GM12874 (cell line): ENCODE data around the gene FCMR.

Experiments used
- TF ChIP-seq, protein P1 (sequence below): IDR thresholded peaks from 2 replicates; pipeline ENCODE4 v1.5.1; 2011; ENCODE audit warnings: low read depth, mild to moderate bottlenecking, control low read depth, low read length, moderate library complexity; ENCODE audit not compliant: insufficient read depth

The FCMR gene

DNA sequence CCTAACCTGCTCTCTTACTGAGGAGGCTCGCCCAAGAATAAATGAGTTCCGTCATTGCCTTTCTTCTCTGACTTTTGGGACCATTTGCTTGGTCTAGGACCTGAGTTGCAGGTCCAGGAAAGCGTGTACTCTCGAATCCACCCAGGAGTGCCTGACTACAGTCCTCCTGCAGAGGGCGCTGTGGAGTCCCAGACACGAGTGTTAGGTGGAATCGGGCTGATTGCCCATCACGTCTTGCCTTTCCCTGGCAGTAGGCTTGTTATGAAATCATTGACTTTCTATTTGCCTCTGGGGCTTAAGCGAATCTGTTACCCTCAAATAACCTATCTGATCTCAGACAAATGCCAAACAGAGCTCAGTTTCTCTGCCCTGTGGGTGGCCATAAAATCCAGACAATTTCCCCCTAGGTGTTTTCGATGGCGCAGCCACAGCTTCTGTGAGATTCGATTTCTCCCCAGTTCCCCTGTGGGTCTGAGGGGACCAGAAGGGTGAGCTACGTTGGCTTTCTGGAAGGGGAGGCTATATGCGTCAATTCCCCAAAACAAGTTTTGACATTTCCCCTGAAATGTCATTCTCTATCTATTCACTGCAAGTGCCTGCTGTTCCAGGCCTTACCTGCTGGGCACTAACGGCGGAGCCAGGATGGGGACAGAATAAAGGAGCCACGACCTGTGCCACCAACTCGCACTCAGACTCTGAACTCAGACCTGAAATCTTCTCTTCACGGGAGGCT lies 56.6 kb downstream of the FCMR start, which contains the start of gene IL20:
Gene IL20, plus strand, starts transcription at position 685 of the 733 bp plus-strand sequence. CDS start 230 bp downstream, outside the sequence.
- TF ChIP-seq, protein P1, sequence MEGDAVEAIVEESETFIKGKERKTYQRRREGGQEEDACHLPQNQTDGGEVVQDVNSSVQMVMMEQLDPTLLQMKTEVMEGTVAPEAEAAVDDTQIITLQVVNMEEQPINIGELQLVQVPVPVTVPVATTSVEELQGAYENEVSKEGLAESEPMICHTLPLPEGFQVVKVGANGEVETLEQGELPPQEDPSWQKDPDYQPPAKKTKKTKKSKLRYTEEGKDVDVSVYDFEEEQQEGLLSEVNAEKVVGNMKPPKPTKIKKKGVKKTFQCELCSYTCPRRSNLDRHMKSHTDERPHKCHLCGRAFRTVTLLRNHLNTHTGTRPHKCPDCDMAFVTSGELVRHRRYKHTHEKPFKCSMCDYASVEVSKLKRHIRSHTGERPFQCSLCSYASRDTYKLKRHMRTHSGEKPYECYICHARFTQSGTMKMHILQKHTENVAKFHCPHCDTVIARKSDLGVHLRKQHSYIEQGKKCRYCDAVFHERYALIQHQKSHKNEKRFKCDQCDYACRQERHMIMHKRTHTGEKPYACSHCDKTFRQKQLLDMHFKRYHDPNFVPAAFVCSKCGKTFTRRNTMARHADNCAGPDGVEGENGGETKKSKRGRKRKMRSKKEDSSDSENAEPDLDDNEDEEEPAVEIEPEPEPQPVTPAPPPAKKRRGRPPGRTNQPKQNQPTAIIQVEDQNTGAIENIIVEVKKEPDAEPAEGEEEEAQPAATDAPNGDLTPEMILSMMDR, result peak; percentile 90

DNA sequence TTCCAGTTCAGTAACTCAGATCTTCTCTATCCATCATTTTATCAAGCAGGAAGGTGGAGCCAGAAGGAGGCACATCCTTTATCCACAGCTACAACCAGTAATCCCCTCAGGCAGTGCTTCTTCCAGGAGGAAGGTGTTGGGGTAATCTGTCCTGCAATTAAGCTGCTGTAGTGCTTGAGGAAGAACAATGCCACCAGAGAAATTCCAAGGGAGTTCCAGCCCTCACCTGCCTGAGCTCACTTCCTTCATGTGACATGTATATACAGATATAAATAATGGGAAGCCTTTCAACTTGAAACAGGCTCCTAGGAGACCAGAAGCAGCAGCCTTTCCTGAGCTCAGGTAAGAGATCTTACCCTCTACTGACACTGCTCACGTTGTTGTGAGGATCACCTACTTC lies 58.5 kb downstream of the FCMR start:
- TF ChIP-seq, protein P1, result no peak

DNA sequence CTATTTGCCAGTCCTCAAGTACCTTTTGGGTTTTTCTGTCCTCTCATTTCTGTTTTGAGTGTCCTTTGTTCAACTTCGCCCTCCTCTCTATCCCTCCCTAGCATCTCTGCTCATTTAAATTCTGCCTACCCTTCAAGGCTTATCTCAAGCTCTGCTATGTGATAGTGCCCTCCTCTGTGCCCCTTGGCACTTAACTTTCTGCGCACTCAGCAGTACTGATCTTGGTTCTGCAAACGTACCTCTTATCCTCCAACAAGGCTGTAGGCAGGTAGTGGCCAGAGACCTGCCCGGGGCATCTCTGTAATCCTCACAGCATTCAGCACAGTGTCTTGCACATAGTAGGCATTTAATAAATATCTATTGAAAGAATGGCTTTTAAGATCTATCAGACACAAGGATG lies 61.6 kb downstream of the FCMR start:
- TF ChIP-seq, protein P1, result no peak

DNA sequence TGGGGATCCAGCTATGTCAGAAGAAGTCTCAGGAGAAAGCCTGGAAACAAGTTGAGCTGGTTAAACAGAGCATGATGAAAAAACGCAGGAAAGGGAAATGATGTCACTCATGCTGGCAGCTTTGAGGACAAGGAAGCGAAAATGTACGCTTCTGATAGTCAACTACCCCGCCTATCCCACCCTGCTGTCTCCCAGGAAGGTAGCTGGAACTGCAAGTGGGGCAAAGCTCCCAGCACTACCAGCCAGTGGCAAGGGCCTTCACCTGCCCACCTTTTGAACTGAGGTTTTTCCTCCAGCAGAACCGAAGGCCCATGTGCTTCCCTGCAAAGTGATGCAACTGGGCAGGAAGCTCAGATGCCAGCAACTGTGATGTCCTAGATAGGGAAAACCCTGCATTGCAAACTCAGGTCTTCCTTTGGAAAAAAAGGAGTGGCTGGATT lies 62.6 kb downstream of the FCMR start:
- TF ChIP-seq, protein P1, result no peak

DNA sequence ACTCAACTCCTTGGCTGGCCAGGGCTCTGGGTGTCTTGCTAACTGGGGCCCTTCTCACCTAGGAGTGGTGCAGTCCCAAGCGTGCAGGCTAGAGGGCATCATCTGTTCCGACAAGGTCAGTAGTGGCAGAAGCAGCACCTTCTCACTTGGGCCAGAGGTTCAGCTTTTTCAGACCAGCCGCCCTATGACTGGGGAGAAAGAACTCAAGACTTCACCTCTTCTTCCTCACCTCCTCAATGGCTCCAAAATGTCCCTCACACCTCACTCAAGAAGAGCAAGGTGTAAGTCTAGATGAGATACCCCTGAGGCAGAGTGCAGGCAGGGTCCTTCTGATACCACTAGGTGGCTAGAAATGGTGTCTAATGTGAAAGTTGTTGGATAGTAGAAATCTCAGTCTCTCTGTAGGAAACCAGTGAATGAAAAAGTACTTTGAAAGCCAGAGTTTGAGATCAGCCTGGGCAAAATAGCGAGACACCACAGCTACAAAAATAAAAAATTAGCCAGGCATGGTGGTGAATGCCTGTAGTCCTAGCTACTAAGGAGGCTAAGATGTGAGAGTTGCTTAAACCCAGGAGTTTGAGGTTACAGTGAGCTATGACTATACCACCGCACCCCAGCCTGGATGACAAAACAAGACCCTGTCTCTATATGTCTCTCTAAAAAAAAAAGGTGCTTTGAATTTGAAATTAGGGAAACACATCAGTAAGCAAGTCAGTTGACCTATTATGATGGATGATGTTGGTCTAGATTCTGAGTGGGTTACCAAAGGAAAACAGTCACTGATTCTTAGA lies 64.9 kb downstream of the FCMR start:
- TF ChIP-seq, protein P1, result peak; percentile 34; the same call in 1 of the 2 replicates

DNA sequence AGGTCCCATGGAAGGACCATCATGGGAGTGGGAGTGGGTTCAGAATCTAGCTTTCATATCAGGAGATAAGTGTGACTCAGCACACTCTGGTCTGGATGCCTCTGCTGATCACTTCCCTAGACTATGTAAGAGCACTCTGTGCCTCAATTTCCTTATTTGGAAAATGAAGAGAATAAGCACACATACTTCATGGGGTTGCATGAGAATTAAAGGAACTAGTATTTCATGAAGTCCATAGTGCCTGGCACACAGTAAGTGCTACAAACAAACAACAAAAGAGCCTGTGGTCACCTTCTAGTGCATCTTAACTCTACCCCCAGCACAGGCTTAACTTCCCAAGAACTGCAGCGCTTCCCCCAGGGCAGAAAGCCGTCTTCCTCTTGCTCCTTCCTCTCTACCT lies 65.9 kb downstream of the FCMR start:
- TF ChIP-seq, protein P1, result no peak

DNA sequence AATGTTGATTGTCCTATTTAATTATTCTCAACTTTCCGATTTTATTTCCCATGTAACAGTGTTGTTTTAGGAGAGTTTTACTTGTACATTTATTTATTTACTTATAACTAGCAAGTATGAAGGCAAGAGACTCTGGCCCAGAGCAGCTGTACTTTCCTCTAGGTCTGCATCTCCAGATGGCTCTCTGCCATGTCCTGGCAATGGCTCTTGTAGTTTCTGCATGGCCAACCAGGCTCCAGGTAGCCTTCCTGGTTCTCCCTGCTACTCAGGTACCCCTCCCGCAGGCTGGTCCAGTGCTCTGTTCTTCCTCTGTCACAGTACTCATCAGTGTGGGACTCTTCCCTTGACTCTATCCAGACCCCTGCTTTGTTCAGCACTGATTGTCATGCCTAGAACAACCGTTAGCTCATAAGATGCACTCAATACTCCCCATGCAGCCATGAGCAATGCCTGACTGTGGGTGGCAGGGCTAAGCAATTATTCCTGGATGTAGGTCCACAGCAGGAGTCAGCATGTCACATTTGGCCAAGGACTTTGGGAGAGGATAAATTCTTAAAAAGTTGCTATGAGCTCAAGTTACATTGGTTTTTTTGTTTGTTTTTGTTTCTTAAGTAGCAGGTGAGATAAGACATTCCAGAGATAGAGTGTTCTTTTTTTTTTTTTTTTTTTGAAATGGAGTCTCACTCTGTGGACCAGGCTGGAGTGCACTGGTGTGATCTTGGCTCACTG lies 67.2 kb downstream of the FCMR start:
- TF ChIP-seq, protein P1, result no peak
